Measurements from ENCODE around the gene CDC73. TPM values are rescaled to one million over a fixed set of nuclear protein-coding genes. Genes with fewer than 3 reads are reported as not detected.

CDC73 gene
- total RNA-seq, 1 experiment from 2014 or later: 62.5 TPM

GRCh38 chr1:193110864-193111263 lies 11.0 kb upstream of the CDC73 start:
- DNase-seq: no peak
- Histone ChIP-seq H4K91ac (ENCODE audit: insufficient read length, low read depth, low read length) (no peak overlapping the region), H2BK120ac (ENCODE audit: low read depth, low read length, poor library complexity, severe bottlenecking) (no peak overlapping the region), H3K27me3 (ENCODE audit: insufficient read depth, low read length) (no peaks in the 10 kb centered on the region), H2BK15ac (ENCODE audit: low read depth, low read length) (no peak overlapping the region), H3K9ac (ENCODE audit: extremely low read depth, insufficient read length, low read length) (no peak overlapping the region), H3K4ac (ENCODE audit: low read depth, low read length) (no peak overlapping the region), H3K9me3 (ENCODE audit: control insufficient read depth, low read depth, low read length) (no peaks in the 10 kb centered on the region), H2BK20ac (ENCODE audit: low read depth, low read length, poor library complexity, severe bottlenecking) (no peak overlapping the region), H4K20me1 (ENCODE audit: control insufficient read depth, insufficient read depth, insufficient read length) (no peaks in the 10 kb centered on the region), H2AK5ac (ENCODE audit: insufficient read length, low read length) (no peak overlapping the region), H3K18ac (ENCODE audit: insufficient read length, low read depth, low read length) (no peak overlapping the region), H3K79me1 (ENCODE audit: insufficient read depth, low read depth, low read length, poor library complexity, severe bottlenecking) (no peaks in the 10 kb centered on the region), H4K8ac (replicated peaks; ENCODE audit: insufficient read length, low read depth, low read length) (no peak overlapping the region), H3K79me2 (ENCODE audit: insufficient read depth, low read length) (no peaks in the 10 kb centered on the region), H3K27ac (ENCODE audit: insufficient read length, low read depth, low read length) (no peak overlapping the region), H3K14ac (ENCODE audit: insufficient read depth, low read length) (no peak overlapping the region), H3K4me1 (ENCODE audit: insufficient read depth, low read length) (peaks cover 7% of the 10 kb centered on the region; the same call in 1 of the 2 replicates), H3K4me2 (ENCODE audit: insufficient read depth, insufficient read length, low read length) (no peak overlapping the region), H2BK5ac (ENCODE audit: insufficient read length, low read length) (no peak overlapping the region), H3T11ph (ENCODE audit: low read length) (no peak overlapping the region), H2BK12ac (ENCODE audit: insufficient read length, low read depth, low read length) (no peak overlapping the region), H4K5ac (ENCODE audit: insufficient read length, low read depth, low read length) (no peak overlapping the region), H3K23me2 (ENCODE audit: insufficient read length, low read depth, low read length, poor library complexity, severe bottlenecking) (no peaks in the 10 kb centered on the region), H3K23ac (ENCODE audit: insufficient read length, low read depth, low read length) (no peak overlapping the region), H3K56ac (ENCODE audit: insufficient read length, low read depth, low read length) (no peak overlapping the region), H2AFZ (ENCODE audit: low read length) (no peak overlapping the region)
- H3K36me3 Mint-ChIP-seq (ENCODE audit: insufficient read depth in 1 of 3, low read depth in 3 of 3): no peaks in the 10 kb centered on the region
- H3K4me1 Mint-ChIP-seq: peaks cover 29 to 33% of the 10 kb centered on the region in 2 experiments
- no CpG with 5 or more reads among the region's 3 CpGs for WGBS (ENCODE audit: extremely low coverage, insufficient read length, low lambda C conversion rate)
- H3K4me3 Mint-ChIP-seq: no peak overlapping the region
- H3K9me3 Mint-ChIP-seq: no peaks in the 10 kb centered on the region
- H3K27ac Mint-ChIP-seq: no peak overlapping the region
- H3K27me3 Mint-ChIP-seq (ENCODE audit: low read depth): no peaks in the 10 kb centered on the region
- no peak for TF ChIP-seq CTCF (conservative IDR thresholded peaks at IDR 0.05)

Measured in H9 (cell line).